Brain pericyte (primary cell): ENCODE results near the gene SLC6A5.

ENCODE experiments used
- DNase-seq: peaks from one replicate; pipeline ENCODE4 v3.0.0-alpha.2; 2012; ENCODE audit warnings: low read depth, low spot score

SLC6A5 gene

GRCh38 chr11:20620988-20621387 lies 21.6 kb downstream of the SLC6A5 start:
- DNase-seq = no peak

GRCh38 chr11:20621679-20622078 lies 22.3 kb downstream of the SLC6A5 start:
- DNase-seq = no peak

DNA sequence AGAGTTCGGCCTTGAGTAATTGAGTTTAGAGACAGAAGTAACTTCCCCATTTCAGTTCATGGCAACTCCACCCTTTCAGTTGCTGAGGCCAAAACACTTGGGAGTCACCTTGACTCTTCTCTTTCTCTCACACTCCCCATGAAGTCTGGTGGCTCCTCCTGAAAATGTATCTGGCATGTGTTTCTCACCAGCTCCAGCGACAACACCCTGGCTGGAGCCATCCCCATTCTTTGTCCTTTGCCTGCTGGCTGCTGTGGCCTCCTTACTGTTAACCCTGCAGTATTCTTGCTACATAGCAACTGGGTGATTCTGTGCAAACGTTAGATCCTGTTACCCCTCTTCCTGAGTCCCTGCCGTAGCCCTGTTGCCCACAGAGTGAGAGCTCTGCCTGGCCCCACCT lies 23.8 kb downstream of the SLC6A5 start:
- DNase-seq = no peak

GRCh38 chr11:20626279-20626678 lies 26.9 kb downstream of the SLC6A5 start:
- no peak for DNase-seq

- no peak for DNase-seq
These were observed 27.6 kb downstream of the SLC6A5 start for GRCh38 chr11:20627026-20627425.

DNA sequence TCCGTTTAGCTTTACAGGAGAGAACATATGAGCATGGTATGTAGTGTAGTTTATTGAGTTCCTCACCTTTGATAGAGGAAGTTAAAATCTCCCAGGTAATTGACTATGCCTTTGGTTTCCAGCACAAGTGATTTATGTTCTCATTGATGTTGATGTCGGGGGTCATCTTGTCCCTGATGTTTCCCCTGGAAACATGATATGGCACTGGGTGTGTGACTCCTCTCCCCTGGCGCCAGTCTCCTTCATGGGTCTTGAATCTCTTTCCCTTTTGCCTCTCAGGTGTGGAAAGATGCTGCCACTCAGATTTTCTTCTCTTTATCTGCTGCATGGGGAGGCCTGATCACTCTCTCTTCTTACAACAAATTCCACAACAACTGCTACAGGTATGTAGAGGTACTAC lies 28.3 kb downstream of the SLC6A5 start:
- DNase-seq = no peak

- DNase-seq = no peak
These were observed 32.2 kb downstream of the SLC6A5 start for GRCh38 chr11:20631519-20632168.

DNA sequence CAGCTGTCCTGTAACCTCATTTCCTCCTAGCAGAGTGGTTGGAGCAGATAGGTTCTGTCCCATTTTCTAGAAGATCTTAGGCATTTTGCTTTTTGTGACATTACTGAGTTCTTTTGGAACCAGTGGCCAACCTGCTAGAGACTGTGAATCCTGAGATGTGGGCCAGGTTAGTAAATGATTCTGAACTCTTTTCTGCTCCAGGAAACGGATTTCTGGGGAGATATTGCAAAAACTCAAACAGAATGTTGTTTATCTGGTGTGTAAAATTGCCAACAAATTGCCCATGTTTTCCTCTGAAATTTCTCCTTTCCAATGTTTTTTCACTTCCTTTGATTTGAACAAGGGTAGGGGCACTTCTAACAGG lies 32.7 kb downstream of the SLC6A5 start:
- no peak for DNase-seq

DNA sequence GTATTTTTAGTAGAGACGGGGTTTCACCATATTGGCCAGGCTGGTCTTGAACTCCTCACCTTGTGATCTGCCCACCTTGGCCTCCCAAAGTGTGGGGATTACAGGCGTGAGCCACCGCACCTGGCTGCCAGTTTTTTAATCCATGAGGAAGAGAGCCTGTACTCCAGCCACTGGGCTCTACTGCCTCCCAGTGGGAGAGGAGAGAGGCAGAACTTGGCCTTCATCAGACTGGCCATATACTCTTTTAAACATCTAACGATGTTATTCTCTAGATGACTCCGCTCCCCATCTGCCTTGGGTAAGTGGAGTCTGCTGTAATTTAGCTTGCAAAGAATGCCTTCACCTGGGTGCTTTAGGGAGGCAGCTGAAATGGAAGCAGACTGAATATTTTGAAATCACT lies 34.6 kb downstream of the SLC6A5 start:
- DNase-seq = no peak

- DNase-seq = no peak
These were observed 35.4 kb downstream of the SLC6A5 start for GRCh38 chr11:20634781-20635180.

DNA sequence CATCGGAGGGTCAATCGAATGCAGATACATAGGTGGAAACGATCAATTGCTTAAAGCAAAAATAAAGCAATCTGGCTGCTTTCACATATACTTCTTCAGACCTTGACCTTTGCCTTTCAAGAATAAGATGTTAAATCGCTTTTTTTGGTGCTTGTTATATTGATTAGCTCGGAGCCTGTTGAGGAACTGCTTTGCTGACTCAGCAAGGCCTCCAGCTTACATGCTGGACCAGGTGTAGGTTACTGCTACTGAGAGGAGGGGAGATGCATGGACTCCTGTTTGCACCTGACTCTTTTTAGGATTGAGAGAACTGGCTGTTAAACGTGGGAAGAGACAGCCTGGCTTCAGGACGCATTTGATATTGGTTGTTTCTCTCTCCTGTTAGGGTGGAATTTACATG lies 38.7 kb downstream of the SLC6A5 start:
- DNase-seq = no peak

DNA sequence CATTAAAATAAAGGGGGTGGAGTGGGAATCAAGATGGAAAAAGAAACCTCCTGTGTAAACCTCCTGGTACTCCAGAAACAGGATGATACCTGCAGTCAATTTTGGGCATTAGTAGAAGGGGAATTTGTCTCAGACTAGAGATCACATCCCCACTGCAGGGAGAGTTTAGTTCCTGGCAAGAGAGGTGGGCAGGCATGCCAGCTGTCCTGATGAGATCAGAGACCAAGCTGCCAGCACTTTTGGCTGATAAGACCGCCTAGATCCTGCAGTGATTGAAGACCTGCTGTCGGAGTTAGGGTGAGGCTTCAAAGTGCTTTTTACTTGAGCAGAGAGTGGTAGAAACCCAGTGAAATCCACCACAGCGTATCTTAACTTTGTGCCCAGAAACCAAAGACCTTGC lies 40.3 kb downstream of the SLC6A5 start:
- no peak for DNase-seq

- no peak for DNase-seq
These were observed 41.0 kb downstream of the SLC6A5 start for GRCh38 chr11:20640401-20640800.

- no peak for DNase-seq
These were observed 45.0 kb downstream of the SLC6A5 start for GRCh38 chr11:20644360-20644759.

DNA sequence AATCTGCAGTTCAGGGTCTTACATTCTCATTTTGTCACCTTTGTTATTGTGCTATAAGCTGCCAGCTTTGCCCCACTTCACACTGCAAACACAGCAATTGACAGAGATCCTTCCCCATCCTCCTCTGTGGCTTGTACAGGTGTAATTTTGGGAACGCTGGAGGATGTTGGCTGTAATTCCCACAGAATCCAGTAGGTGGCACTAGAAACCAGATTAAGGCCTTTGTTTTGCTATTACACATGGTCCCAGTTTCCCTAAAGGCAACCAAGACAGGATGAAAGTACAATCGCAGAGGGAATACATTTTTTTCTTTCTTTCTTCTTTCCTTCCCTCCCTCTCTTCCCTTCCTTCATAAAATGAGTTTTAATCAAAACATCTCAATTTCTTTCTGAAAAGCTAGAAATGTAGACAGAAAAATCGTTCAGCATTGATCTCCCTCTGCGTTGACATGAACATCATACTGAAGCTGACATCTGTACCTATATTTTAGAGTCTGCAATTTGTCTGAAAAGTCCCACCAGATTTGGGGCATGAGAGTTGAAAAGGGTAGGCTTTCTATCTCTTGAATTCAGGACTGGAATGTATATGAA lies 48.7 kb downstream of the SLC6A5 start:
- no peak for DNase-seq

DNA sequence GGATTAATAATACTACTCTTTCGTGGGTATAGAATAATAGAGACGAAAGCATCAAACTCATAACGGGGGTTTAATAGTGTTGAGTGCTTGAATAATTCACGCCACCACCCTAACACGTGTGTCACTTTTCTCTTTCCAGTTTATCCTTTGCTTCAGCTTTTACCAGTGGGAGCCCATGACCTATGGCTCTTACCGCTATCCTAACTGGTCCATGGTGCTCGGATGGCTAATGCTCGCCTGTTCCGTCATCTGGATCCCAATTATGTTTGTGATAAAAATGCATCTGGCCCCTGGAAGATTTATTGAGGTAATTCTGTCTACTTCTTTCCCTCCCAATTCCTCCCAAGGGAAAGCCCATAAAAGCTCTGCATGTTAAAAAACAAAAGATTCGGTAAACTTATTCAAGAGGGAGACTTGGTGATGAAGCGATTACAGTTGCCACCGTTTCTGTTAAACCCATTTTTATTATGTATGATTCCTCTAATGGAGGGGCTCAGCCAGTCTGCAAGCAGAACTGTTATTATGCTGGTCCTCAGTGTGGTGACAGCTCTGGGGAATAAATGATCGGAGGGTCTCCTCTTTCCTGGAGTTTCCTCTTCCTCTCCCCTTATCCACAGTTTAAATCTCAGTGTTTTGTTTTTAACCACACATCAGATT lies 52.9 kb downstream of the SLC6A5 start:
- DNase-seq = no peak

- DNase-seq = no peak
These were observed 54.6 kb downstream of the SLC6A5 start for GRCh38 chr11:20654038-20654437.

DNA sequence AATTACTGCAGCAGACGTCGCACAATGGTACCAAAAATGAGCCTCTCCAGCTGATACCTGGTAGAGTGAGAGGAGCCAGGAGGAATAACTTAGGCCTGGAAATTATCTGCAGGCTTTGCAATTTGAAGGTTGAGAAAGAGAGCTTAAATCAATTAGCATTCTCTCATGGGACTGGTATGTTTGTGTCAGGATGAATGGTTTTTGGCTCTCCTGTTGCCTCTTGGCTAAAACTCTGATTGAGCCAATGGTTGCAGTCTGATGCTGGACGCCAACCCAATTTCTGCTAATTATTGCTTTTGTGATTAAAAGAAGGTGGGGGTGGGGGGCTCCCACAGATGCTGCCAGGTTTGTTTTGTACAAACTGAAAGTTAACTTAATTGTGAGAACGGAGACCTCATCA lies 57.5 kb downstream of the SLC6A5 start:
- no peak for DNase-seq

DNA sequence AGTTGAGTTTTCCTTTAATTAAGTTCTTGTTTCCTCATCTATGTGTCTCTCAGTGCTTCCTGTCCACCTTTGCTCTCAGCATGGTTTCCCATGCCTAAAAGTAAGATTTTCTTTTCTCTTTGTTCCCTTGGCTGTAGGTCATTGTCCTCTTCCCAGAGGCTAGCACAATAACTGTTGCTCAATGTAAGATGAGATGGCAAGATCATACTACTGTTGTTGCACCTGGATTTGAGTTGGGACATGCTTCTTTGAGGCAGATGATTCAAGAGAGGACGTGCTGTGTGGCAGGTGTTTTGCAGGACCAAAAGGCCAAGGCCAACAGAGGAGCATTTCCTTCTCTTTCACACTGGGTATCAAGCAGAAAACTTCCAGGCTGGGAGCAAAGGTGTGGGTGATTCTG lies 58.7 kb downstream of the SLC6A5 start:
- DNase-seq = no peak

- no peak for DNase-seq
These were observed 62.0 kb downstream of the SLC6A5 start for GRCh38 chr11:20661445-20661844.

GRCh38 chr11:20661850-20662249 lies 62.4 kb downstream of the SLC6A5 start:
- no peak for DNase-seq

- no peak for DNase-seq
These were observed 68.9 kb downstream of the SLC6A5 start for GRCh38 chr11:20668131-20668809.
